ENCODE data around the gene FGF5.
"Not testable (repeated sequence)": the region's sequence is repeated elsewhere in the genome, so short reads cannot be mapped to it uniquely, and the experiment has no call there.

Gene FGF5

GRCh38 chr4:80306260-80306659, 39.8 kb downstream of the FGF5 start:
- TF ChIP-seq POLR2A (IDR thresholded peaks at IDR 0.05; ENCODE audit: low read depth, low read length) (no peak), POU2F2 (IDR thresholded peaks at IDR 0.05; ENCODE audit: low read depth, low read length) (no peak), PAX5 (IDR thresholded peaks at IDR 0.05; ENCODE audit: insufficient read depth, low read length, severe bottlenecking) (no peak), TAF1 (IDR thresholded peaks at IDR 0.05; ENCODE audit: low read depth, low read length) (no peak)
- FAIRE-seq = no peak
- DNase-seq (ENCODE audit: insufficient read length, low spot score) = no peak

GRCh38 chr4:80307183-80307735, 40.8 kb downstream of the FGF5 start:
- FAIRE-seq = no peak
- no peak for DNase-seq (ENCODE audit: insufficient read length, low spot score)
- TF ChIP-seq POLR2A (IDR thresholded peaks at IDR 0.05; ENCODE audit: low read depth, low read length) (no peak), POLR2AphosphoS5 (IDR thresholded peaks at IDR 0.05; ENCODE audit: low read depth, low read length) (no peak), TAF1 (IDR thresholded peaks at IDR 0.05; ENCODE audit: low read depth, low read length) (no peak), PAX5 (IDR thresholded peaks at IDR 0.05; ENCODE audit: insufficient read depth, low read length, severe bottlenecking) (no peak), POU2F2 (IDR thresholded peaks at IDR 0.05; ENCODE audit: low read depth, low read length) (no peak), SPI1 (IDR thresholded peaks at IDR 0.05; ENCODE audit: low read depth, low read length) (no peak)

GRCh38 chr4:80307774-80308465, 41.5 kb downstream of the FGF5 start:
- no peak for DNase-seq (ENCODE audit: insufficient read length, low spot score)
- FAIRE-seq = no peak
- no peak for TF ChIP-seq POLR2AphosphoS5 (IDR thresholded peaks at IDR 0.05; ENCODE audit: low read depth, low read length)
- TF ChIP-seq TAF1 (IDR thresholded peaks at IDR 0.05; ENCODE audit: low read depth, low read length) = no peak
- no peak for TF ChIP-seq SPI1 (IDR thresholded peaks at IDR 0.05; ENCODE audit: low read depth, low read length)
- no peak for TF ChIP-seq POLR2A (IDR thresholded peaks at IDR 0.05; ENCODE audit: low read depth, low read length)
- no peak for TF ChIP-seq PAX5 (IDR thresholded peaks at IDR 0.05; ENCODE audit: insufficient read depth, low read length, severe bottlenecking)
- TF ChIP-seq POU2F2 (IDR thresholded peaks at IDR 0.05; ENCODE audit: low read depth, low read length) = no peak

- FAIRE-seq = no peak
- no peak for DNase-seq (ENCODE audit: insufficient read length, low spot score)
Measured at GRCh38 chr4:80308466-80308822, 42.0 kb downstream of the FGF5 start.

GRCh38 chr4:80309294-80310004, 43.0 kb downstream of the FGF5 start:
- TF ChIP-seq POLR2AphosphoS5 (IDR thresholded peaks at IDR 0.05; ENCODE audit: low read depth, low read length) = no peak
- no peak for TF ChIP-seq POLR2A (IDR thresholded peaks at IDR 0.05; ENCODE audit: low read depth, low read length)
- TF ChIP-seq SPI1 (IDR thresholded peaks at IDR 0.05; ENCODE audit: low read depth, low read length) = no peak
- TF ChIP-seq PAX5 (IDR thresholded peaks at IDR 0.05; ENCODE audit: insufficient read depth, low read length, severe bottlenecking) = no peak
- no peak for TF ChIP-seq TAF1 (IDR thresholded peaks at IDR 0.05; ENCODE audit: low read depth, low read length)
- TF ChIP-seq POU2F2 (IDR thresholded peaks at IDR 0.05; ENCODE audit: low read depth, low read length) = no peak
- no peak for DNase-seq (ENCODE audit: insufficient read length, low spot score)
- FAIRE-seq = no peak

More at GRCh38 chr4:80308466-80308822, 42.0 kb downstream of the FGF5 start:
- TF ChIP-seq SPI1 (IDR thresholded peaks at IDR 0.05; ENCODE audit: low read depth, low read length) = no peak
- TF ChIP-seq POLR2AphosphoS5 (IDR thresholded peaks at IDR 0.05; ENCODE audit: low read depth, low read length) = no peak
- no peak for TF ChIP-seq POU2F2 (IDR thresholded peaks at IDR 0.05; ENCODE audit: low read depth, low read length)
- TF ChIP-seq TAF1 (IDR thresholded peaks at IDR 0.05; ENCODE audit: low read depth, low read length) = no peak

- TF ChIP-seq TAF1 (IDR thresholded peaks at IDR 0.05; ENCODE audit: low read depth, low read length) = no peak
- no peak for TF ChIP-seq SPI1 (IDR thresholded peaks at IDR 0.05; ENCODE audit: low read depth, low read length)
- no peak for TF ChIP-seq POLR2AphosphoS5 (IDR thresholded peaks at IDR 0.05; ENCODE audit: low read depth, low read length)
- TF ChIP-seq PAX5 (IDR thresholded peaks at IDR 0.05; ENCODE audit: insufficient read depth, low read length, severe bottlenecking) = no peak
- TF ChIP-seq POLR2A (IDR thresholded peaks at IDR 0.05; ENCODE audit: low read depth, low read length) = no peak
- no peak for TF ChIP-seq POU2F2 (IDR thresholded peaks at IDR 0.05; ENCODE audit: low read depth, low read length)
- DNase-seq (ENCODE audit: insufficient read length, low spot score) (no peak), FAIRE-seq (no peak)
Measured at GRCh38 chr4:80311130-80311529, 44.7 kb downstream of the FGF5 start.

GRCh38 chr4:80312124-80312523, 45.7 kb downstream of the FGF5 start:
- FAIRE-seq = no peak
- no peak for TF ChIP-seq SPI1 (IDR thresholded peaks at IDR 0.05; ENCODE audit: low read depth, low read length)
- no peak for TF ChIP-seq POU2F2 (IDR thresholded peaks at IDR 0.05; ENCODE audit: low read depth, low read length)
- TF ChIP-seq TAF1 (IDR thresholded peaks at IDR 0.05; ENCODE audit: low read depth, low read length) = no peak
- TF ChIP-seq PAX5 (IDR thresholded peaks at IDR 0.05; ENCODE audit: insufficient read depth, low read length, severe bottlenecking) = no peak
- TF ChIP-seq POLR2AphosphoS5 (IDR thresholded peaks at IDR 0.05; ENCODE audit: low read depth, low read length) = no peak
- no peak for TF ChIP-seq POLR2A (IDR thresholded peaks at IDR 0.05; ENCODE audit: low read depth, low read length)
- DNase-seq (ENCODE audit: insufficient read length, low spot score) = no peak

- DNase-seq (ENCODE audit: insufficient read length, low spot score) (no peak), FAIRE-seq (no peak)
Measured at GRCh38 chr4:80313627-80314026, 47.2 kb downstream of the FGF5 start.

GRCh38 chr4:80315848-80316247, 49.4 kb downstream of the FGF5 start:
- not testable (repeated sequence) for FAIRE-seq; DNase-seq (ENCODE audit: insufficient read length, low spot score)

More at GRCh38 chr4:80313627-80314026, 47.2 kb downstream of the FGF5 start:
- TF ChIP-seq POLR2A (IDR thresholded peaks at IDR 0.05; ENCODE audit: low read depth, low read length) = no peak
- TF ChIP-seq PAX5 (IDR thresholded peaks at IDR 0.05; ENCODE audit: insufficient read depth, low read length, severe bottlenecking) = no peak
- no peak for TF ChIP-seq TAF1 (IDR thresholded peaks at IDR 0.05; ENCODE audit: low read depth, low read length)
- TF ChIP-seq SPI1 (IDR thresholded peaks at IDR 0.05; ENCODE audit: low read depth, low read length) = no peak
- no peak for TF ChIP-seq POU2F2 (IDR thresholded peaks at IDR 0.05; ENCODE audit: low read depth, low read length)
- TF ChIP-seq POLR2AphosphoS5 (IDR thresholded peaks at IDR 0.05; ENCODE audit: low read depth, low read length) = no peak

Data from GM12891 (cell line).